ENCODE results near the gene CDH4. TPM values are rescaled to one million over a fixed set of nuclear protein-coding genes. Genes with fewer than 3 reads are reported as not detected.

Gene CDH4
- total and polyA plus RNA-seq, 2 of the 8 experiments (the other 6 are each of a cell fraction or from before 2014, with no cell fraction given) = 4.3 to 7.9 TPM

DNA sequence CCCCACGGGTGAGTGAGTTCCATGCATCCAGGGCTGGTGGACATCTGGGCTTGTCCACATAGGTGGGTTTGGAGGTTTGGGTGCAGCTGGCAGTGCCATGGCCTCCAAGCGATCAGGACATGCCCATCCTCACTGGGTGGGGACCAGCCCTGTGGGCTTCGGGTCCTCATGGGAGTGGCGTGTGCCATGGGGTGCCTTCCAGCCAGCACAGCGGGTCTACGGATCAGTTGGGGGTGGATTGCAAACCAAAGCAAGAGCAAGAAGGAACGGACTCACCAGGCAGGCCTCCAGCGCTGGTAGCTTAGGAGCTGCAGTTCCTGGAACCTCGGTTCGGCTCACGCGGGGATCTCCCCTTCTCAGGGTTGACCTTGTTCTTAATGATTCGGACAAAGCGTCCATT, 449.3 kb downstream of the CDH4 start:
- WGBS, 2 experiments (ENCODE audit: extremely low coverage in 1 of 2, insufficient coverage in 1 of 2, insufficient read length in 1 of 2, insufficient replicate concordance in 2 of 2, low coverage in 1 of 2, low lambda C conversion rate in 2 of 2, missing lambda C conversion rate in 1 of 2) = 97% methylated on average over 14 of the region's 14 CpGs; no CpG with 5 or more reads in 1 of the 2 experiments
- H3K27me3 ChIP-seq (replicated peaks in 1 of 4; ENCODE audit: control insufficient read depth in 3 of 4, extremely low read depth in 1 of 4, insufficient read depth in 3 of 4, low read length in 3 of 4) = peaks cover 0 to 5% (median 0%) of the 10 kb centered on the region in 4 experiments; a peak in 4 of 7 replicates
- ChIA-PET CTCF (ENCODE audit: partially characterized antibody) (interaction anchor here (0.7 to 1.4 kb wide), 4 partner anchors 23 to 856 kb away, joined by 3 read pairs; no protein-coding TSS in a partner anchor), POLR2A (ENCODE audit: partially characterized antibody) (no interaction called here)
- no peak overlapping the region for H4K8ac ChIP-seq (ENCODE audit: extremely low read depth, insufficient read depth, low read length)
- no peak overlapping the region for H3K56ac ChIP-seq (replicated peaks; ENCODE audit: insufficient read length, low read depth, low read length)
- no peak overlapping the region for H3K4me3 ChIP-seq (ENCODE audit: extremely low read depth in 1 of 4, insufficient read depth in 2 of 4, low read depth in 3 of 4, low read length in 4 of 4)
- no peak overlapping the region for H3K14ac ChIP-seq (ENCODE audit: insufficient read length)
- no peak overlapping the region for H3K4me2 ChIP-seq (ENCODE audit: insufficient read depth in 1 of 2, low read depth in 2 of 2, low read length in 2 of 2)
- no peaks in the 10 kb centered on the region for H3K79me2 ChIP-seq (ENCODE audit: control insufficient read depth in 1 of 2, insufficient read depth in 2 of 2, low read length in 2 of 2)
- H2BK5ac ChIP-seq (ENCODE audit: low read depth, low read length) = no peak overlapping the region
- H2BK20ac ChIP-seq (ENCODE audit: low read length) = no peak overlapping the region
- no peaks in the 10 kb centered on the region for H3K79me1 ChIP-seq (ENCODE audit: low read depth, low read length)
- no peak for FAIRE-seq
- no peak overlapping the region for H2AFZ ChIP-seq (ENCODE audit: low read length)
- H3K4ac ChIP-seq (replicated peaks; ENCODE audit: insufficient read length, low read depth, low read length) = no peak overlapping the region
- H3K23ac ChIP-seq (ENCODE audit: insufficient read length) = no peak overlapping the region
- H3K4me1 ChIP-seq (replicated peaks in 1 of 4; ENCODE audit: control insufficient read depth in 3 of 4, insufficient read depth in 4 of 4, low read length in 3 of 4) = no peaks in the 10 kb centered on the region
- no peak overlapping the region for H2BK12ac ChIP-seq (ENCODE audit: low read depth, low read length)
- no peak overlapping the region for H2BK120ac ChIP-seq (replicated peaks; ENCODE audit: low read depth, low read length)
- H2BK15ac ChIP-seq (ENCODE audit: low read length) = no peak overlapping the region
- H4K5ac ChIP-seq (ENCODE audit: insufficient read length, low read depth, low read length) = no peak overlapping the region
- H4K20me1 ChIP-seq (replicated peaks in 1 of 2; ENCODE audit: control insufficient read depth in 1 of 2, insufficient read depth in 2 of 2, low read length in 2 of 2) = no peaks in the 10 kb centered on the region
- H4K91ac ChIP-seq (replicated peaks; ENCODE audit: insufficient read length, low read length) = no peak overlapping the region
- no peaks in the 10 kb centered on the region for H3K23me2 ChIP-seq (ENCODE audit: low read depth, low read length)
- H3K36me3 ChIP-seq (ENCODE audit: control insufficient read depth in 2 of 4, insufficient read depth in 4 of 4, low read length in 3 of 4) = no peaks in the 10 kb centered on the region
- no peak overlapping the region for H3K9ac ChIP-seq (replicated peaks in 1 of 4; ENCODE audit: extremely low read depth in 1 of 4, low read depth in 3 of 4, low read length in 3 of 4)
- no peak overlapping the region for H3K27ac ChIP-seq (ENCODE audit: low read depth, low read length)
- TF ChIP-seq, protein P1, sequence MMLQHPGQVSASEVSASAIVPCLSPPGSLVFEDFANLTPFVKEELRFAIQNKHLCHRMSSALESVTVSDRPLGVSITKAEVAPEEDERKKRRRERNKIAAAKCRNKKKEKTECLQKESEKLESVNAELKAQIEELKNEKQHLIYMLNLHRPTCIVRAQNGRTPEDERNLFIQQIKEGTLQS (IDR thresholded peaks at IDR 0.05; ENCODE audit: insufficient read depth, low read depth, low read length) = no peak
- no peak overlapping the region for H3K18ac ChIP-seq (ENCODE audit: extremely low read depth, low read length)
- no peak for DNase-seq (ENCODE audit: low read depth in 1 of 2, low spot score in 2 of 2)
- no peaks in the 10 kb centered on the region; a peak in 1 of 4 replicates for H3K9me3 ChIP-seq (ENCODE audit: insufficient read depth in 2 of 2, low read depth in 1 of 2, low read length in 1 of 2)
- H2AK5ac ChIP-seq (ENCODE audit: low read depth, low read length) = no peak overlapping the region

All from H1 (cell line).